Omental fat pad (tissue), 4 donors: Measurements from ENCODE around the gene MACROD1. TPM values are rescaled to one million over a fixed set of nuclear protein-coding genes. Genes with fewer than 3 reads are reported as not detected.

ENCODE experiments used
- ATAC-seq: fragments of 150-250 bp; one replicate; pipeline ENCODE4 v1.9.1; 2016; ENCODE audit warnings: mild to moderate bottlenecking, moderate library complexity; ENCODE audit not compliant: low FRiP score
- DNase-seq: peaks from one replicate; pipeline ENCODE4 v3.0.0-alpha.2; 2019; ENCODE audit warnings: low spot score
- total RNA-seq, 4 donors: library from RNA; depleted of rRNA; stranded (reverse); fragments of >200 nt; gene quantifications; one replicate each; pipeline ENCODE4 v1.1.0, GENCODE V29; 2016
- TF ChIP-seq, protein P1 (sequence below), 3 donors: fragments of 450-650 bp; IDR thresholded peaks; one replicate each; pipeline ENCODE4 v1.5.1; 2016 to 2017; ENCODE audit warnings: antibody characterized with exemption in 3 of 3, mild to moderate bottlenecking in 3 of 3, moderate library complexity in 2 of 3

Gene MACROD1
- total RNA-seq, 4 donors from 2014 or later, result 13.8 to 40.9 (median 26.2) TPM

- TF ChIP-seq, protein P1, sequence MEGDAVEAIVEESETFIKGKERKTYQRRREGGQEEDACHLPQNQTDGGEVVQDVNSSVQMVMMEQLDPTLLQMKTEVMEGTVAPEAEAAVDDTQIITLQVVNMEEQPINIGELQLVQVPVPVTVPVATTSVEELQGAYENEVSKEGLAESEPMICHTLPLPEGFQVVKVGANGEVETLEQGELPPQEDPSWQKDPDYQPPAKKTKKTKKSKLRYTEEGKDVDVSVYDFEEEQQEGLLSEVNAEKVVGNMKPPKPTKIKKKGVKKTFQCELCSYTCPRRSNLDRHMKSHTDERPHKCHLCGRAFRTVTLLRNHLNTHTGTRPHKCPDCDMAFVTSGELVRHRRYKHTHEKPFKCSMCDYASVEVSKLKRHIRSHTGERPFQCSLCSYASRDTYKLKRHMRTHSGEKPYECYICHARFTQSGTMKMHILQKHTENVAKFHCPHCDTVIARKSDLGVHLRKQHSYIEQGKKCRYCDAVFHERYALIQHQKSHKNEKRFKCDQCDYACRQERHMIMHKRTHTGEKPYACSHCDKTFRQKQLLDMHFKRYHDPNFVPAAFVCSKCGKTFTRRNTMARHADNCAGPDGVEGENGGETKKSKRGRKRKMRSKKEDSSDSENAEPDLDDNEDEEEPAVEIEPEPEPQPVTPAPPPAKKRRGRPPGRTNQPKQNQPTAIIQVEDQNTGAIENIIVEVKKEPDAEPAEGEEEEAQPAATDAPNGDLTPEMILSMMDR (IDR thresholded peaks at IDR 0.05), result no peak
- no peak for ATAC-seq
- DNase-seq, result no peak
Measured at GRCh38 chr11:64101461-64101860, 64.5 kb downstream of the MACROD1 start.

DNA sequence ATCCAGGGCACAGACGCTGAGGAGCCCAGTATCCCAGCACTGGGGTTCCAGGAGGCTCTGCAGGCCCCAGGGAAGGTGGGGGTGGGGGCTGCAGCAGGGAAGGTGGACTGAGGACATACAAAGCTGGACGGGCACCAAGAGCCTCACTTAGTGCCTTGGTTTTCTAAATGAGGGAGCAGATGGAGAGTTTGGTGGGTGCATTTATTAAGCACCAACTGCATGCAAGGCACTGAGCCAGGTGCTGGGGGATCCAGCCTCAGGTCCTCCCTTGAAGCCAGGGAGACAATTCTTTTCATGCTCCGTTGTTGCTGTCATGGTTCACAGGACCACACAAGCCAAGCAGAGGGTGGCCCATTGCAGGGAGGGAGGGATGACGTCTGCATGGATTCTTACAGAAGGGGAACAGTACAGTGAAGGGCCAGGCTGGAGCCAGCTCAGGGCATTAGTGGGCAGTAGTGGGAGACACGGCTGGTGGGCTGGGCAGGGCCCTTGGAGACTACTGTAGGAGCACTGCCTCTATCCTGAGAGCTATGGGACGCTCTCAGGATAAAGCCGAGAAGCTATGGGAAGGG is 65.0 kb downstream of the MACROD1 start:
- ATAC-seq, result no peak
- TF ChIP-seq, protein P1 (IDR thresholded peaks at IDR 0.05), result no peak
- DNase-seq, result no peak

- TF ChIP-seq, protein P1 (IDR thresholded peaks at IDR 0.05), result no peak
- ATAC-seq (no peak), DNase-seq (no peak)
Measured at GRCh38 chr11:64100360-64100759, 65.6 kb downstream of the MACROD1 start.

DNA sequence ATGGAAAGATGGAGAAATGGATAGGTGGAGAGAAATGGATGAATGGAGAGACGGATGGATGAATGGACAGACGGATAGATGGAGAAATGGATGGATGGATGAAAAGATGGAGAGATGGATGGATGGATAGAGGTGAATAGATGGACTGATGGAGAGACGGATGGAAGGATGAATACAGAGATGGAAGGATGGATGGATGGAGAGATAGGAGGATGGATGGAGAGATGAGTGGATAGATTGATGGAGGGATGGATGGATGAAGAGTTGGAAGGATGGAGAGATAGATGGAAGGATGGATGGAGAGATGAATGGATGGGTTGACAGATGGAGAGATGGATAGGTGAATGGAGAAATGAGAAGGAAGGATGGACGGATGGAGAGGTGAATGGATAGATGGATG is 66.5 kb downstream of the MACROD1 start:
- DNase-seq (no peak), ATAC-seq (no peak)
- TF ChIP-seq, protein P1 (IDR thresholded peaks at IDR 0.05), result no peak

- no peak for DNase-seq
- TF ChIP-seq, protein P1 (IDR thresholded peaks at IDR 0.05), result no peak
- ATAC-seq, result no peak
Measured at GRCh38 chr11:64098318-64098831, 67.5 kb downstream of the MACROD1 start.

DNA sequence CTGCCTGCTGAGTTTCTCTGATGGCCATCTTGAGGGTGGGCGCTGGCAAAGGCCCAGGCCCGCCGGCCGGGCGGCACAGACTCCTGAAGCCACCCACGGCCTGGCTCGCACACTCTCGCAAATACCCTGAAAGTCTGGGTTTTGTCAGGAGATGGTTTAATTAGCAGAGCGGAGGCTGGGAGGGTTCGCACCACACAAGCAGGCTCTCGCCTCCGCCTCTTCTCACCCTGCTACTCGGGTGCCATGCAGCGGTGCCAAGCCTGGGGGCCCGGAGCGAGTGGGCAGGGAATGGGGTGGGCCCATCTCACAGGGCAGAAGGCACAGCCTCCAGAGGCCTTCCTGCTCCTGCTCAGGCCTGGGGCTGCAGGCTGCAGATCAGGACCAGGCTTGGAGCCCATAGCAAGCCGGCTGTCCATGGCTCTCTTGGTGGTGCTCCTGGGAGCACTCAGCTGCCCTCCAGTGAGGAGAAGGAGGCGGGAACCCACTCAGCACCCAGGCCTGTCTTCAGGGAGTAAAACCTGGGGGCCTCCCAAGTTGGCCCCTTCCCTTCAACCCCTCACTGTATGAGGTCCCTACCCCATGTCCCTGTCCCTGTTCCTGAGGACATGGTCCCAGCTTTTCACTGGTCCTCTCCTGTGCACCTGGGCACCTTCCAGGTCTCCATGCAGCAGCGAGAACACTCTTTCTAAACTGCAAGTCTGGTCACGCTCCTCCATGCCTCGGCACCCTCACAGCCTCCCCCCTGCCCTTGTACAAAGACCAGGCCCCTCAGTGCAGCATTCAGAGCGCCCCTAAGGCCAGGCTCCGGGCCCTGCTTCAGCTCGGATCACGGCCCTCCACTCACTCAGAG is 68.2 kb downstream of the MACROD1 start:
- no peak for DNase-seq
- TF ChIP-seq, protein P1 (IDR thresholded peaks at IDR 0.05), result no peak
- ATAC-seq, result no peak
